ENCODE results near the gene SORCS3.

Gene SORCS3

GRCh38 chr10:104646146-104646545 is 5.1 kb downstream of the SORCS3 start:
- DNase-seq: no peak

- no peak for DNase-seq
These were observed 7.3 kb downstream of the SORCS3 start for GRCh38 chr10:104648421-104648820.

- no peak for DNase-seq
These were observed 9.0 kb downstream of the SORCS3 start for GRCh38 chr10:104650072-104650471.

- no peak for DNase-seq
These were observed 9.7 kb downstream of the SORCS3 start for GRCh38 chr10:104650635-104651331.

GRCh38 chr10:104657036-104657435 is 15.9 kb downstream of the SORCS3 start:
- DNase-seq: no peak

GRCh38 chr10:104657457-104657856 is 16.4 kb downstream of the SORCS3 start:
- no peak for DNase-seq

- DNase-seq: no peak
These were observed 17.0 kb downstream of the SORCS3 start for GRCh38 chr10:104658067-104658466.

- no peak for DNase-seq
These were observed 18.7 kb downstream of the SORCS3 start for GRCh38 chr10:104659809-104660208.

GRCh38 chr10:104663076-104663475 is 22.0 kb downstream of the SORCS3 start:
- no peak for DNase-seq

GRCh38 chr10:104663563-104663962 is 22.5 kb downstream of the SORCS3 start:
- DNase-seq: no peak

- DNase-seq: no peak
These were observed 23.1 kb downstream of the SORCS3 start for GRCh38 chr10:104664205-104664604.

- DNase-seq: no peak
These were observed 24.1 kb downstream of the SORCS3 start for GRCh38 chr10:104665174-104665573.

GRCh38 chr10:104666106-104666505 is 25.0 kb downstream of the SORCS3 start:
- DNase-seq: no peak

- no peak for DNase-seq
These were observed 35.8 kb downstream of the SORCS3 start for GRCh38 chr10:104676874-104677273.

- no peak for DNase-seq
These were observed 37.6 kb downstream of the SORCS3 start for GRCh38 chr10:104678658-104679057.

GRCh38 chr10:104680467-104681401 is 39.6 kb downstream of the SORCS3 start:
- DNase-seq: no peak

- DNase-seq: no peak
These were observed 40.4 kb downstream of the SORCS3 start for GRCh38 chr10:104681485-104681884.

- no peak for DNase-seq
These were observed 42.5 kb downstream of the SORCS3 start for GRCh38 chr10:104683567-104683966.

- no peak for DNase-seq
These were observed 45.7 kb downstream of the SORCS3 start for GRCh38 chr10:104686829-104687228.

- no peak for DNase-seq
These were observed 47.4 kb downstream of the SORCS3 start for GRCh38 chr10:104688251-104689042.

GRCh38 chr10:104689105-104689504 is 48.0 kb downstream of the SORCS3 start:
- DNase-seq: no peak

GRCh38 chr10:104689547-104689946 is 48.5 kb downstream of the SORCS3 start:
- no peak for DNase-seq

GRCh38 chr10:104690101-104690500 is 49.0 kb downstream of the SORCS3 start:
- no peak for DNase-seq

Measured in NCI-H1930 (cell line).